ENCODE results near the gene TOR1AIP1.

TOR1AIP1 gene

GRCh38 chr1:179873438-179873851 is 8.6 kb upstream of the TOR1AIP1 start:
- no peak for DNase-seq (ENCODE audit: low read depth)
- no peak overlapping the region for H3K4me3 ChIP-seq (ENCODE audit: low read length)
- TF ChIP-seq, protein P1, sequence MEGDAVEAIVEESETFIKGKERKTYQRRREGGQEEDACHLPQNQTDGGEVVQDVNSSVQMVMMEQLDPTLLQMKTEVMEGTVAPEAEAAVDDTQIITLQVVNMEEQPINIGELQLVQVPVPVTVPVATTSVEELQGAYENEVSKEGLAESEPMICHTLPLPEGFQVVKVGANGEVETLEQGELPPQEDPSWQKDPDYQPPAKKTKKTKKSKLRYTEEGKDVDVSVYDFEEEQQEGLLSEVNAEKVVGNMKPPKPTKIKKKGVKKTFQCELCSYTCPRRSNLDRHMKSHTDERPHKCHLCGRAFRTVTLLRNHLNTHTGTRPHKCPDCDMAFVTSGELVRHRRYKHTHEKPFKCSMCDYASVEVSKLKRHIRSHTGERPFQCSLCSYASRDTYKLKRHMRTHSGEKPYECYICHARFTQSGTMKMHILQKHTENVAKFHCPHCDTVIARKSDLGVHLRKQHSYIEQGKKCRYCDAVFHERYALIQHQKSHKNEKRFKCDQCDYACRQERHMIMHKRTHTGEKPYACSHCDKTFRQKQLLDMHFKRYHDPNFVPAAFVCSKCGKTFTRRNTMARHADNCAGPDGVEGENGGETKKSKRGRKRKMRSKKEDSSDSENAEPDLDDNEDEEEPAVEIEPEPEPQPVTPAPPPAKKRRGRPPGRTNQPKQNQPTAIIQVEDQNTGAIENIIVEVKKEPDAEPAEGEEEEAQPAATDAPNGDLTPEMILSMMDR (IDR thresholded peaks at IDR 0.05; ENCODE audit: insufficient read depth, low read depth, low read length, missing control alignments) = no peak

DNA sequence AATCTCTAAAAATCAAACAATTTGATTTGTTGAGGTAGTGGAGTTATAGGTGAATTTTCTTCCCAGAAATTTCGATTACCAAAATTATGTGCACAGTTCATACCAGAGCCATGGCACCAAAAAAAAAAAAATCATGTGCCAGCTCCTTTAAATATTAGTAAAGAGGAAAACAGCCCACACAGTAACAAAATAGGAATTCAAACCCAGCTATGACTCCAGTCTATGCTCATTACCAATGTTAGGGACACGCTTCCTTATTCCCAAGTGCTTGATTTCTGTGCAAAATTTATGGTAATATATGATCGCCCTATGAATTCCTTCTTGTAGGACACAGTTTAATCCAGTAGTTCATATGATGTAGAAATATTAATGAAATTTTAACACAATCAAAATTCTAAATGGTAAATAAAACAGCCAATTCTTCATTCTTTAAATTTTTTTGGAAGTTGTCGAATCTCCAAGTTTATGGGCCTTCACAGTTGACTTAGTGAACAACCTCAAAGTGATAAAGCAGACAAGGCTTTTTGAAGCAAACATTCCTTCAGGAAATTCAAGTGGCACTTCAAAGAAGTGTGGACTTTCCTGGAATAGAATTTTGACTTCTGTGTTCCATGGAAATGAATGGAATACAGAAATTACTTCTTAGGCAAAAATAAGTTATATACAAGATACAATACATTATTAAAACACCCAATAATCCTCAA is 6.3 kb upstream of the TOR1AIP1 start:
- TF ChIP-seq, protein P1 (IDR thresholded peaks at IDR 0.05; ENCODE audit: insufficient read depth, low read depth, low read length, missing control alignments) = no peak
- peak overlapping the region; percentile 58 for H3K4me3 ChIP-seq (ENCODE audit: low read length)
- DNase-seq (ENCODE audit: low read depth) = no peak

DNA sequence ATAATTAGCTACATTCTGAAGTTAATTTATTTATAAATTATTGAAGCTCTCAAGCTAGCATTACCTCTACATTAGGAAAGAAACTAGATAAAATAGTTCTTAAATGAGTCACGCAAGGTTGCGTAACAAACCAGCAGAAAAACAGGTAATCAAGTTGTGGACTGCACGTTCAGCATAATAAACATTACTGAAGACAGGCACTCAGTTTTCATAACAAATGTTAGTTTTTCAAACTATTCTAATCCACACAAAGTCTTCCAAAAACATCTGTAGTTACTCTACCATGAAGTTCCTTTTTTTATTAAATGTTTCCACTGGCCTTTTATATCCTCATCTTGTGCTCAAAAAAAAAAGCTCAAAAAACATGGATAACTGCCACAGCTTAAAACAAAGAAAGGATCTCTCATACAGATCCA is 5.8 kb upstream of the TOR1AIP1 start:
- peak; percentile 90 for DNase-seq (ENCODE audit: low read depth)
- H3K4me3 ChIP-seq (ENCODE audit: low read length) = peak overlapping the region; percentile 58
- TF ChIP-seq, protein P1 (IDR thresholded peaks at IDR 0.05; ENCODE audit: insufficient read depth, low read depth, low read length, missing control alignments) = no peak

DNA sequence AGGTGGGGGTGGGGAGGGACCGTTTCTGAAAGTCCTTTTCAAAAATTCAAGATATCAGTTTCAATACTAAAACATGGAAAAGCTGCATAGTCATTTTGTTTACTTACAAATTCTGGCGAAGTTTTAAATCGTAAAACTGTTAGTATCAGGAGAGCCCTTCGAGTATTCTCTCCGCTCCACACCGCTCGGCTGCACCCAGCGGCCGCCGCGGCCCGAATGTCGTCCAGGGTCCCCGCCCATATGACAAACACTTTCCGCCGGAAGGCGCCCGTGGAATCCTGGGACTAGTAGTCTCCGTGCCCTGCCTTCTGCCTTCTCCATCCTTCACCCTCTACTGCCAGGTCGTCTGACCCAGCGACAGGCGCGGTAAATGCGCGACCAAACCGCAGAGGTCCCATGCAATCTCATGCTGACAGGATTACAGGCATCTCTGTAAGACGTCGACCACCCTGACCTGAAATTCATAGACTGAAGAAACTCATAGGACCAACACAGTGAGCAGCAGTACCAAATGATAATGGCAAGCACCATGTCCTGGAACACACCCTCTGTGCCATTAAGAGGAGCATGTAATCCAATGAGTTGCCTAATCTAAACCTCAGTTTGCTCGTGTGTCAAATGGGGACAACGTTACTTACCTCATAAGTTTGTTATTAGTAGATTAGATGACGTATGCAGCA is 4.4 kb upstream of the TOR1AIP1 start, which contains the start of gene TOR1AIP2:
TOR1AIP2 (minus strand) TSS at position 218 of the 680 bp plus-strand sequence. CDS start 25,138 bp downstream, outside the sequence.
- peak; percentile 86 for DNase-seq (ENCODE audit: low read depth)
- H3K4me3 ChIP-seq (ENCODE audit: low read length) = peak within 1 kb of the TSS; percentile 58
- TF ChIP-seq, protein P1 (IDR thresholded peaks at IDR 0.05; ENCODE audit: insufficient read depth, low read depth, low read length, missing control alignments) = peak; percentile 19

GRCh38 chr1:179879797-179880196 is 2.3 kb upstream of the TOR1AIP1 start:
- DNase-seq (ENCODE audit: low read depth) = no peak
- TF ChIP-seq, protein P1 (IDR thresholded peaks at IDR 0.05; ENCODE audit: insufficient read depth, low read depth, low read length, missing control alignments) = no peak
- H3K4me3 ChIP-seq (ENCODE audit: low read length) = no peak overlapping the region

- H3K4me3 ChIP-seq (ENCODE audit: low read length) = peak overlapping the region; percentile 81
- TF ChIP-seq, protein P1 (IDR thresholded peaks at IDR 0.05; ENCODE audit: insufficient read depth, low read depth, low read length, missing control alignments) = no peak
- peak; percentile 87 for DNase-seq (ENCODE audit: low read depth)
Observed at GRCh38 chr1:179881642-179882252, 338 bp upstream of the TOR1AIP1 start.

All from epithelial cell of esophagus (primary cell).